GM21786 (cell line): ENCODE results near the gene NR3C1.

ENCODE experiments used
- ATAC-seq: cut with Tn5 transposase; IDR thresholded peaks from one replicate; pipeline ENCODE4 v1.9.1; 2021; ENCODE audit not compliant: unreplicated experiment

Gene NR3C1

GRCh38 chr5:143239882-143240518 lies 163.5 kb downstream of the NR3C1 start:
- ATAC-seq = no peak

GRCh38 chr5:143238620-143239019 lies 164.9 kb downstream of the NR3C1 start:
- no peak for ATAC-seq

GRCh38 chr5:143237664-143238063 lies 165.8 kb downstream of the NR3C1 start:
- no peak for ATAC-seq

GRCh38 chr5:143236682-143237081 lies 166.8 kb downstream of the NR3C1 start:
- ATAC-seq = no peak

GRCh38 chr5:143235423-143235822 lies 168.1 kb downstream of the NR3C1 start:
- no peak for ATAC-seq

GRCh38 chr5:143234162-143234842 lies 169.2 kb downstream of the NR3C1 start:
- ATAC-seq = no peak

- ATAC-seq = no peak
Measured at GRCh38 chr5:143233031-143233430, 170.5 kb downstream of the NR3C1 start.

- ATAC-seq = peak; percentile 24
Measured at GRCh38 chr5:143231973-143232812, 171.3 kb downstream of the NR3C1 start.

- ATAC-seq = no peak
Measured at GRCh38 chr5:143231416-143231815, 172.1 kb downstream of the NR3C1 start.

GRCh38 chr5:143230676-143230996 lies 172.8 kb downstream of the NR3C1 start:
- no peak for ATAC-seq

GRCh38 chr5:143229896-143230675 lies 173.4 kb downstream of the NR3C1 start:
- peak; percentile 84 for ATAC-seq

- ATAC-seq = peak; percentile 25
Measured at GRCh38 chr5:143229426-143229895, 174.0 kb downstream of the NR3C1 start.

GRCh38 chr5:143228597-143229293 lies 174.7 kb downstream of the NR3C1 start:
- ATAC-seq = no peak
